A549 (cell line): ENCODE measurements around the gene MPHOSPH6. TPM values are rescaled to one million over a fixed set of nuclear protein-coding genes. Genes with fewer than 3 reads are reported as not detected.

Experiments
- ATAC-seq, 2 experiments: fragments of 200-7000 bp in 1 of 2; fragments of >200 bp in 1 of 2; cut with Nextera tagmentation in 1 of 2; cut with Tn5 transposase in 1 of 2; 3 replicates each; pipeline versions ENCODE4 v1.8.0 to v1.9.1; 2018 to 2020; ENCODE audit warnings: mild to moderate bottlenecking in 1 of 2, moderate library complexity in 1 of 2
- CTCF ChIA-PET: fragments of 300-600 bp; sonication (Branson Sonifier 250); formaldehyde crosslinking; extraction: SDS; loops from one replicate; lab custom pipeline; 2021; ENCODE audit warnings: antibody characterized with exemption, inconsistent platforms; lab: Yijun Ruan, JAX
- POLR2A ChIA-PET: fragments of 350-600 bp; formaldehyde crosslinking; extraction: SDS; loops from one replicate; lab custom pipeline; 2021; ENCODE audit warnings: antibody characterized with exemption, inconsistent platforms; lab: Yijun Ruan, JAX
- DNase-seq, 2 experiments: peaks; one replicate each; pipeline versions ENCODE4 v3.0.0 to v3.0.0-alpha.2; 2011 to 2016; ENCODE audit warnings: low read depth in 1 of 2, low spot score in 1 of 2
- FAIRE-seq: peaks from 2 replicates; lab custom pipeline; 2011; peaks lifted over from hg19 to GRCh38; lab: Jason Lieb, UNC
- H3K27ac ChIP-seq, 2 experiments: fragments of >200 bp; sonication (Bioruptor Twin); formaldehyde crosslinking; 3 replicates each; pipeline ENCODE4 v1.5.1; 2016 to 2017
- H3K4me1 ChIP-seq: fragments of >200 bp; sonication (Bioruptor Twin); formaldehyde crosslinking; 3 replicates; pipeline ENCODE4 v1.6.1; 2016
- H3K4me2 ChIP-seq: fragments of >200 bp; sonication (Bioruptor Twin); formaldehyde crosslinking; 3 replicates; pipeline ENCODE4 v1.6.1; 2016
- H3K4me3 ChIP-seq: fragments of >200 bp; sonication (Bioruptor Twin); formaldehyde crosslinking; 3 replicates; pipeline ENCODE4 v1.5.1; 2016
- H3K9me3 ChIP-seq: fragments of >200 bp; sonication (Bioruptor Twin); formaldehyde crosslinking; 3 replicates; pipeline ENCODE4 v1.6.1; 2016
- ATOH8 ChIP-seq: fragments of 250-450 bp; sonication (Bioruptor Pico); IDR thresholded peaks from 2 replicates; pipeline ENCODE4 v1.5.0; 2020; ENCODE audit warnings: low read depth, mild to moderate bottlenecking, moderate library complexity
- BHLHE40 ChIP-seq: IDR thresholded peaks from 2 replicates; pipeline ENCODE4 v1.6.1; 2012; ENCODE audit warnings: low read depth, low read length, inconsistent platforms
- CBX2 ChIP-seq: fragments of 200-600 bp; sonication (generic); IDR thresholded peaks from 2 replicates; pipeline ENCODE4 v1.6.1; 2016; ENCODE audit warnings: low read depth, mild to moderate bottlenecking, borderline replicate concordance
- CTCF ChIP-seq: fragments of >200 bp; sonication (Bioruptor Twin); formaldehyde crosslinking; IDR thresholded peaks from 3 replicates; pipeline ENCODE4 v1.5.1; 2016
- E2F6 ChIP-seq: IDR thresholded peaks from 2 replicates; pipeline ENCODE4 v1.6.1; 2012; ENCODE audit warnings: low read depth, borderline replicate concordance
- EHF ChIP-seq: fragments of 250-450 bp; sonication (Bioruptor Pico); IDR thresholded peaks from 2 replicates; pipeline ENCODE4 v1.5.0; 2020; ENCODE audit warnings: mild to moderate bottlenecking
- ELK1 ChIP-seq: fragments of 150-350 bp; IDR thresholded peaks from 2 replicates; pipeline ENCODE4 v1.6.1; 2014; ENCODE audit warnings: low read depth, mild to moderate bottlenecking, low read length
- ESRRA ChIP-seq: fragments of 150-350 bp; IDR thresholded peaks from 2 replicates; pipeline ENCODE4 v1.6.1; 2014; ENCODE audit warnings: mild to moderate bottlenecking, low read length, borderline replicate concordance
- FOSL2 ChIP-seq, 2 experiments: fragments of 450-650 bp in 1 of 2; fragments of >200 bp in 1 of 2; sonication (Bioruptor Twin) in 1 of 2; formaldehyde crosslinking; IDR thresholded peaks; 2 replicates each; pipeline versions ENCODE4 v1.5.0 to v1.6.1; 2016 to 2020; ENCODE audit warnings: mild to moderate bottlenecking in 1 of 2, moderate library complexity in 1 of 2
- HDAC2 ChIP-seq: fragments of 200-600 bp; sonication (generic); IDR thresholded peaks from 2 replicates; pipeline ENCODE4 v1.6.1; 2016
- HMGXB4 ChIP-seq: fragments of 250-450 bp; sonication (Bioruptor Pico); IDR thresholded peaks from 2 replicates; pipeline ENCODE4 v1.5.0; 2021; ENCODE audit warnings: mild to moderate bottlenecking, moderate library complexity, borderline replicate concordance
- HOXA7 ChIP-seq: fragments of 250-450 bp; sonication (Bioruptor Pico); IDR thresholded peaks from 2 replicates; pipeline ENCODE4 v1.5.0; 2020; ENCODE audit warnings: mild to moderate bottlenecking, moderate library complexity
- HOXB13 ChIP-seq: fragments of 250-450 bp; sonication (Bioruptor Pico); IDR thresholded peaks from 2 replicates; pipeline ENCODE4 v1.5.0; 2020; ENCODE audit warnings: low read depth, mild to moderate bottlenecking, moderate library complexity
- HOXB5 ChIP-seq: fragments of 250-450 bp; sonication (Bioruptor Pico); IDR thresholded peaks from 2 replicates; pipeline ENCODE4 v1.5.0; 2020; ENCODE audit warnings: mild to moderate bottlenecking, moderate library complexity
- JUNB ChIP-seq: fragments of >200 bp; sonication (Bioruptor Twin); formaldehyde crosslinking; IDR thresholded peaks from 2 replicates; pipeline ENCODE4 v1.6.1; 2016
- KDM1A ChIP-seq: fragments of 200-600 bp; sonication (generic); IDR thresholded peaks from 2 replicates; pipeline ENCODE4 v1.6.1; 2016; ENCODE audit warnings: low read depth, mild to moderate bottlenecking
- MAX ChIP-seq: IDR thresholded peaks from 2 replicates; pipeline ENCODE4 v1.6.1; 2012
- NFE2L2 ChIP-seq: fragments of 150-350 bp; conservative IDR thresholded peaks from 2 replicates; pipeline ENCODE4 v1.6.1; 2014; ENCODE audit warnings: low read length
- NPAS2 ChIP-seq: fragments of 250-450 bp; sonication (Bioruptor Pico); IDR thresholded peaks from 2 replicates; pipeline ENCODE4 v1.8.0; 2022; ENCODE audit warnings: mild to moderate bottlenecking, moderate library complexity, borderline replicate concordance
- NR3C1 ChIP-seq: fragments of >200 bp; sonication (Bioruptor Twin); formaldehyde crosslinking; IDR thresholded peaks from 3 replicates; pipeline ENCODE4 v1.6.1; 2017
- PBX3 ChIP-seq: IDR thresholded peaks from 2 replicates; pipeline ENCODE4 v1.6.1; 2012
- RAD21 ChIP-seq, 2 experiments: fragments of >200 bp in 1 of 2; sonication (Bioruptor Twin) in 1 of 2; formaldehyde crosslinking in 1 of 2; IDR thresholded peaks in 1 of 2; conservative IDR thresholded peaks in 1 of 2; 2 replicates in 1 of 2; 3 replicates in 1 of 2; pipeline ENCODE4 v1.6.1; 2012 to 2018; ENCODE audit warnings: inconsistent platforms in 1 of 2
- RFX5 ChIP-seq: fragments of 450-650 bp; IDR thresholded peaks from 2 replicates; pipeline ENCODE4 v1.7.1; 2014; ENCODE audit warnings: antibody characterized with exemption, mild to moderate bottlenecking, moderate library complexity
- TFCP2L1 ChIP-seq: fragments of 250-450 bp; sonication (Bioruptor Pico); IDR thresholded peaks from 2 replicates; pipeline ENCODE4 v1.5.0; 2021; ENCODE audit warnings: mild to moderate bottlenecking
- TP53 ChIP-seq: fragments of 250-450 bp; sonication (Bioruptor Pico); IDR thresholded peaks from 2 replicates; pipeline ENCODE4 v1.5.0; 2021; ENCODE audit warnings: mild to moderate bottlenecking, moderate library complexity
- ZC3H11A ChIP-seq: fragments of 450-650 bp; IDR thresholded peaks from 2 replicates; pipeline ENCODE4 v1.6.1; 2014; ENCODE audit warnings: antibody characterized with exemption, mild to moderate bottlenecking
- ZNF302 ChIP-seq: fragments of 250-450 bp; sonication (Bioruptor Pico); IDR thresholded peaks from 2 replicates; pipeline ENCODE4 v1.9.0; 2021; ENCODE audit warnings: inconsistent platforms, mild to moderate bottlenecking, moderate library complexity
- WGBS: methylation state at CpG from one replicate; pipeline ENCODE4 v1.1.6; 2017; ENCODE audit errors: missing lambda C conversion rate; 5-methylcytosine and 5-hydroxymethylcytosine counted together
- polyA plus RNA-seq, 4 experiments: library from polyadenylated mRNA; depleted of rRNA in 3 of 4; stranded (reverse); fragments of >200 nt; fragmentation: RNase III in 1 of 4; extraction: RNeasy Plus Mini Kit Qiagen cat#74134 plus additional on column Dnase treatment in 1 of 4; gene quantifications; 2 replicates in 3 of 4; 3 replicates in 1 of 4; pipeline ENCODE4 v1.2.3, GENCODE V29; 2011 to 2017

MPHOSPH6 gene
- polyA plus RNA-seq, 2 of the 4 experiments (the other 2 are of a cell fraction): 43.7 to 49.4 TPM

- no peak for ATAC-seq
- 20% methylated on average over 2 of the region's 2 CpGs for WGBS
- H3K4me1 ChIP-seq: no peaks in the 10 kb centered on the region
Measured at GRCh38 chr16:82108100-82108499, 61.9 kb downstream of the MPHOSPH6 start.

GRCh38 chr16:82105107-82105506 lies 64.9 kb downstream of the MPHOSPH6 start:
- POLR2A ChIA-PET: no interaction called here
- CTCF ChIA-PET: no interaction called here
- no peak for ATAC-seq
- no peak overlapping the region for H3K4me3 ChIP-seq
- H3K4me1 ChIP-seq: no peaks in the 10 kb centered on the region
- no peak overlapping the region for H3K4me2 ChIP-seq
- no peaks in the 10 kb centered on the region; the same call in 2 of the 3 replicates for H3K9me3 ChIP-seq
- DNase-seq: no peak
- 36% methylated on average over 8 of the region's 8 CpGs for WGBS
- no peak overlapping the region for H3K27ac ChIP-seq
- TF ChIP-seq ELK1: no peak
- TF ChIP-seq FOSL2 (IDR thresholded peaks at IDR 0.05): no peak
- no peak for TF ChIP-seq FOSL2 (CRISPR knock-in tag; IDR thresholded peaks at IDR 0.05)
- TF ChIP-seq HDAC2: no peak
- no peak for TF ChIP-seq ATOH8 (CRISPR knock-in tag)
- no peak for TF ChIP-seq PBX3
- no peak for TF ChIP-seq HMGXB4
- no peak for TF ChIP-seq TFCP2L1 (CRISPR knock-in tag)
- TF ChIP-seq HOXB5 (CRISPR knock-in tag): no peak
- TF ChIP-seq BHLHE40: no peak
- no peak for TF ChIP-seq KDM1A
- TF ChIP-seq EHF: no peak
- TF ChIP-seq E2F6: no peak
- no peak for TF ChIP-seq NFE2L2
- no peak for TF ChIP-seq CBX2
- TF ChIP-seq HOXB13 (CRISPR knock-in tag): no peak
- no peak for TF ChIP-seq ESRRA
- no peak for TF ChIP-seq NPAS2 (CRISPR knock-in tag)
- no peak for TF ChIP-seq MAX
- FAIRE-seq: no peak

More at GRCh38 chr16:82108100-82108499, 61.9 kb downstream of the MPHOSPH6 start:
- FAIRE-seq (no peak), DNase-seq (no peak)
- CTCF ChIA-PET: interaction anchor here (0.6 kb wide), 1 partner anchor 83 kb away, joined by 3 read pairs; no protein-coding TSS in a partner anchor
- Histone ChIP-seq H3K4me3 (no peak overlapping the region), H3K9me3 (no peaks in the 10 kb centered on the region), H3K4me2 (no peak overlapping the region), H3K27ac (no peak overlapping the region)
- TF ChIP-seq HOXA7 (CRISPR knock-in tag) (no peak), ZC3H11A (no peak), ZNF302 (CRISPR knock-in tag) (no peak), ATOH8 (CRISPR knock-in tag) (no peak), CTCF (no peak), RAD21 (conservative IDR thresholded peaks at IDR 0.05 in 1 of 2, IDR thresholded peaks at IDR 0.05 in 1 of 2) (no peak), RFX5 (no peak), BHLHE40 (no peak), JUNB (no peak), TP53 (CRISPR knock-in tag) (no peak), MAX (no peak), CBX2 (no peak), NR3C1 (no peak)
- POLR2A ChIA-PET: no interaction called here
